Left ventricle myocardium inferior (tissue), 1 donor: ENCODE measurements around the gene CLDN7. TPM values are rescaled to one million over a fixed set of nuclear protein-coding genes. Genes with fewer than 3 reads are reported as not detected.
A peak's percentile ranks its signal among the peaks of the same experiment; 100 is the strongest.
"Not testable (repeated sequence)": the region's sequence is repeated elsewhere in the genome, so short reads cannot be mapped to it uniquely, and the experiment has no call there.

Experiments
- DNase-seq: peaks from one replicate; pipeline ENCODE4 v3.0.0-alpha.2; 2020
- H3K27ac ChIP-seq: fragments of 200-600 bp; replicated peaks from 2 replicates; pipeline ENCODE4 v1.8.0; 2021
- H3K27me3 ChIP-seq: fragments of 200-600 bp; 2 replicates; pipeline ENCODE4 v1.8.0; 2021; ENCODE audit warnings: low read depth
- H3K36me3 ChIP-seq: fragments of 200-600 bp; 2 replicates; pipeline ENCODE4 v1.8.0; 2021
- H3K4me1 ChIP-seq: fragments of 200-600 bp; 2 replicates; pipeline ENCODE4 v1.8.0; 2021
- H3K4me3 ChIP-seq: fragments of 200-600 bp; 2 replicates; pipeline ENCODE4 v1.8.0; 2021; ENCODE audit warnings: mild to moderate bottlenecking, moderate library complexity
- H3K9me3 ChIP-seq: fragments of 200-600 bp; replicated peaks from 2 replicates; pipeline ENCODE4 v1.8.0; 2021
- CTCF ChIP-seq: fragments of 200-600 bp; IDR thresholded peaks from 2 replicates; pipeline ENCODE4 v1.8.0; 2021; ENCODE audit warnings: antibody characterized with exemption, mild to moderate bottlenecking, borderline replicate concordance
- intact Hi-C: fragments of 100-400 bp; cut with micrococcal nuclease; formaldehyde crosslinking; loops from one replicate; pipeline ENCODE4 v1.11.0; 2022
- total RNA-seq: library from RNA; stranded (reverse); fragmentation: NEBNext Ultra II Directional; extraction: Animal tissue kit (Norgen Biotek cat#: 25700); gene quantifications from one replicate; pipeline ENCODE4 v1.2.1, GENCODE V29; 2021
- donor health status: DM: no; HTN: yes; CAD: no; lungs with severe emphysema.

CLDN7 gene
- total RNA-seq, 1 donor from 2014 or later: 1.6 TPM

GRCh38 chr17:7250695-7251627 is 11.3 kb downstream of the CLDN7 start:
- Histone ChIP-seq H3K27ac (peak overlapping the region; percentile 99), H3K4me1 (peaks cover 52% of the 10 kb centered on the region), H3K27me3 (no peaks in the 10 kb centered on the region), H3K9me3 (no peaks in the 10 kb centered on the region), H3K36me3 (peaks cover 35% of the 10 kb centered on the region), H3K4me3 (peak overlapping the region; percentile 99)
- DNase-seq: peak; percentile 34
- no peak for TF ChIP-seq CTCF
- intact Hi-C loops: no loop called here

GRCh38 chr17:7249830-7250229 is 12.4 kb downstream of the CLDN7 start:
- Histone ChIP-seq H3K9me3 (no peaks in the 10 kb centered on the region), H3K27me3 (no peaks in the 10 kb centered on the region), H3K4me3 (peak overlapping the region; percentile 99), H3K36me3 (peaks cover 35% of the 10 kb centered on the region), H3K27ac (peak overlapping the region; percentile 99), H3K4me1 (peaks cover 52% of the 10 kb centered on the region)
- intact Hi-C loops: no loop called here
- TF ChIP-seq CTCF: no peak
- DNase-seq: no peak

- peaks cover 52% of the 10 kb centered on the region for H3K4me1 ChIP-seq
- intact Hi-C loops: no loop called here
- H3K36me3 ChIP-seq: peaks cover 35% of the 10 kb centered on the region
- no peaks in the 10 kb centered on the region for H3K27me3 ChIP-seq
- H3K27ac ChIP-seq: peak overlapping the region; percentile 99
- TF ChIP-seq CTCF: no peak
- peak overlapping the region; percentile 99 for H3K4me3 ChIP-seq
- DNase-seq: no peak
- no peaks in the 10 kb centered on the region for H3K9me3 ChIP-seq
Measured at GRCh38 chr17:7249214-7249613, 13.1 kb downstream of the CLDN7 start.

- H3K9me3 ChIP-seq: no peaks in the 10 kb centered on the region
- intact Hi-C loops: no loop called here
- peak overlapping the region; percentile 99 for H3K4me3 ChIP-seq
- DNase-seq: no peak
- H3K27me3 ChIP-seq: no peaks in the 10 kb centered on the region
- no peak for TF ChIP-seq CTCF
- peaks cover 55% of the 10 kb centered on the region for H3K4me1 ChIP-seq
- H3K36me3 ChIP-seq: peaks cover 35% of the 10 kb centered on the region
- H3K27ac ChIP-seq: peak overlapping the region; percentile 99
Measured at GRCh38 chr17:7248796-7249195, 13.5 kb downstream of the CLDN7 start.

- Histone ChIP-seq H3K27me3 (no peaks in the 10 kb centered on the region), H3K27ac (no peak overlapping the region), H3K4me3 (no peak overlapping the region), H3K9me3 (no peaks in the 10 kb centered on the region), H3K4me1 (peaks cover 53% of the 10 kb centered on the region), H3K36me3 (peaks cover 35% of the 10 kb centered on the region)
- intact Hi-C loops: no loop called here
- no peak for TF ChIP-seq CTCF
- no peak for DNase-seq
Measured at GRCh38 chr17:7246779-7247178, 15.5 kb downstream of the CLDN7 start.

- peaks cover 50% of the 10 kb centered on the region for H3K4me1 ChIP-seq
- H3K27me3 ChIP-seq, H3K9me3 ChIP-seq, DNase-seq, intact Hi-C loops: not testable (repeated sequence)
- peaks cover 48% of the 10 kb centered on the region for H3K36me3 ChIP-seq
- peak overlapping the region; percentile 97 for H3K4me3 ChIP-seq
- H3K27ac ChIP-seq: peak overlapping the region; percentile 99
Measured at GRCh38 chr17:7243838-7244237, 18.4 kb downstream of the CLDN7 start.
